K562 (cell line): ENCODE measurements around the gene ZNRF2. TPM values are rescaled to one million over a fixed set of nuclear protein-coding genes. Genes with fewer than 3 reads are reported as not detected.
A peak's percentile ranks its signal among the peaks of the same experiment; 100 is the strongest.

Experiments used
- ATAC-seq: fragments of 200-7000 bp; cut with Tn5 transposase; 3 replicates; pipeline ENCODE4 v1.9.1; 2020; ENCODE audit warnings: moderate library complexity
- BruUV-seq: library from RNA; stranded (reverse); fragments of 400-500 nt; replicated peaks from 2 replicates; lab custom pipeline; 2021; lab: Mats Ljungman, UMichigan
- CTCF ChIA-PET: fragments of 300-600 bp; formaldehyde crosslinking; extraction: SDS; loops from one replicate; lab custom pipeline; 2021; ENCODE audit warnings: low intra/inter-chr PET ratio; lab: Yijun Ruan, JAX
- POLR2A ChIA-PET: fragments of 300-600, 350-650 bp; sonication (Branson Sonifier 250); formaldehyde crosslinking; extraction: SDS; loops from one replicate; lab custom pipeline; 2021; ENCODE audit warnings: antibody characterized with exemption, inconsistent platforms; lab: Yijun Ruan, JAX
- DNase-seq, 4 experiments: peaks; one replicate each; pipeline versions ENCODE4 v3.0.0 to v3.0.0-alpha.2; 2011 to 2018; ENCODE audit warnings: low spot score in 3 of 4, mixed read lengths in 3 of 4; ENCODE audit errors: extremely low read depth in 1 of 4
- FAIRE-seq: peaks from 2 replicates; lab custom pipeline; 2011; peaks lifted over from hg19 to GRCh38; lab: Jason Lieb, UNC
- H2AFZ ChIP-seq: 2 replicates; pipeline ENCODE4 v1.6.0; 2011; ENCODE audit warnings: low read depth, low read length, control low read depth, inconsistent platforms
- H3K27ac ChIP-seq: fragments of 200-600 bp; 3 replicates; pipeline ENCODE4 v1.8.0; 2011; ENCODE audit warnings: low read depth, mild to moderate bottlenecking, control low read depth, inconsistent platforms, low read length, moderate library complexity, mixed read lengths; ENCODE audit errors: extremely low read depth
- H3K27me3 ChIP-seq, 2 experiments: fragments of 300-600 bp in 1 of 2; 2 replicates in 1 of 2; 3 replicates in 1 of 2; pipeline versions ENCODE4 v1.6.0 to v1.8.0; 2011; ENCODE audit warnings: inconsistent platforms in 2 of 2, low read length in 2 of 2, mild to moderate bottlenecking in 1 of 2, mixed read lengths in 1 of 2, moderate library complexity in 1 of 2; ENCODE audit not compliant: control insufficient read depth in 2 of 2, insufficient read depth in 2 of 2
- H3K36me3 ChIP-seq: fragments of 300-600 bp; 3 replicates; pipeline ENCODE4 v1.8.0; 2011; ENCODE audit warnings: mild to moderate bottlenecking, low read length, inconsistent platforms; ENCODE audit not compliant: control insufficient read depth, insufficient read depth
- H3K4me1 ChIP-seq, 2 experiments: fragments of 200-600 bp in 1 of 2; replicated peaks in 1 of 2; 2 replicates in 1 of 2; 3 replicates in 1 of 2; pipeline versions ENCODE4 v1.5.1 to v1.8.0; 2011; ENCODE audit warnings: inconsistent platforms in 2 of 2, low read length in 2 of 2, mild to moderate bottlenecking in 1 of 2, mixed read lengths in 1 of 2, moderate library complexity in 1 of 2; ENCODE audit not compliant: control insufficient read depth in 2 of 2, insufficient read depth in 2 of 2
- H3K4me2 ChIP-seq: 2 replicates; pipeline ENCODE4 v1.6.1; 2011; ENCODE audit warnings: low read length, control low read depth, inconsistent platforms, mixed read lengths; ENCODE audit not compliant: insufficient read depth
- H3K4me3 ChIP-seq: fragments of 200-600 bp; sonication (generic), shearing (Covaris generic); 2 replicates; pipeline ENCODE4 v1.5.1; 2016; ENCODE audit warnings: control low read depth, inconsistent platforms
- H3K79me2 ChIP-seq: fragments of 200-600 bp; 3 replicates; pipeline ENCODE4 v1.8.0; 2011; ENCODE audit warnings: low read length, inconsistent platforms; ENCODE audit not compliant: control insufficient read depth, insufficient read depth
- H3K9ac ChIP-seq, 2 experiments: 2 replicates each; pipeline versions ENCODE4 v1.6.0 to v1.6.1; 2011; ENCODE audit warnings: low read depth in 2 of 2, low read length in 2 of 2, control low read depth in 1 of 2, inconsistent platforms in 1 of 2, mild to moderate bottlenecking in 1 of 2, mixed read lengths in 1 of 2; ENCODE audit not compliant: insufficient read depth in 1 of 2
- H3K9me1 ChIP-seq: one replicate; pipeline ENCODE4 v1.6.0; 2011; ENCODE audit warnings: inconsistent platforms, mild to moderate bottlenecking, low read length, moderate library complexity; ENCODE audit not compliant: control insufficient read depth, insufficient read depth
- H3K9me3 ChIP-seq: replicated peaks from 2 replicates; pipeline ENCODE4 v1.5.1; 2011; ENCODE audit warnings: low read depth, low read length, inconsistent platforms; ENCODE audit not compliant: control insufficient read depth, insufficient read depth
- H4K20me1 ChIP-seq: replicated peaks from 2 replicates; pipeline ENCODE4 v1.6.1; 2011; ENCODE audit warnings: low read length, inconsistent platforms, mixed read lengths; ENCODE audit not compliant: control insufficient read depth, insufficient read depth
- KDM5B ChIP-seq: fragments of 200-600 bp; sonication (generic); IDR thresholded peaks from 2 replicates; pipeline ENCODE4 v1.6.1; 2012; ENCODE audit warnings: low read depth, mild to moderate bottlenecking, moderate library complexity, low read length, control low read depth, inconsistent platforms; ENCODE audit not compliant: insufficient replicate concordance
- NCOA2 ChIP-seq, 2 experiments: fragments of 450-650 bp; IDR thresholded peaks; 2 replicates each; pipeline ENCODE4 v1.6.1; 2018; ENCODE audit warnings: mild to moderate bottlenecking in 2 of 2, moderate library complexity in 1 of 2; ENCODE audit not compliant: partially characterized antibody in 2 of 2
- NFXL1 ChIP-seq: fragments of 450-650 bp; formaldehyde crosslinking; IDR thresholded peaks from 2 replicates; pipeline ENCODE4 v1.4.0; 2021; ENCODE audit warnings: mild to moderate bottlenecking
- RAD51 ChIP-seq: fragments of 450-650 bp; IDR thresholded peaks from 2 replicates; pipeline ENCODE4 v1.7.1; 2016; ENCODE audit warnings: low read depth, mild to moderate bottlenecking, borderline replicate concordance
- SMARCA4 ChIP-seq: fragments of 450-650 bp; IDR thresholded peaks from 2 replicates; pipeline ENCODE4 v1.6.1; 2016
- STAT5A ChIP-seq: IDR thresholded peaks from 2 replicates; pipeline ENCODE4 v1.6.1; 2012; ENCODE audit warnings: low read length, inconsistent platforms, borderline replicate concordance
- TAF1 ChIP-seq: IDR thresholded peaks from 2 replicates; pipeline ENCODE4 v1.6.1; 2011; ENCODE audit warnings: mild to moderate bottlenecking, low read length, moderate library complexity; ENCODE audit not compliant: insufficient read depth, control insufficient read depth, severe bottlenecking; ENCODE audit errors: extremely low read depth
- ZBTB7A ChIP-seq: IDR thresholded peaks from 2 replicates; pipeline ENCODE4 v1.6.1; 2011; ENCODE audit warnings: low read depth, mild to moderate bottlenecking, low read length, moderate library complexity, borderline replicate concordance; ENCODE audit not compliant: control insufficient read depth
- ZNF124 ChIP-seq: sonication (generic); formaldehyde crosslinking; IDR thresholded peaks from 2 replicates; pipeline ENCODE4 v1.8.1; 2022; ENCODE audit warnings: missing genetic modification reagents
- ZNF668 ChIP-seq: fragments of 250-450 bp; sonication (Bioruptor Pico); IDR thresholded peaks from 2 replicates; pipeline ENCODE4 v1.8.0; 2022; ENCODE audit warnings: mild to moderate bottlenecking, inconsistent platforms
- WGBS: fragments of 100-300 bp; shearing (Covaris generic); methylation state at CpG from one replicate; pipeline ENCODE4 v1.1.6; 2016; ENCODE audit warnings: low coverage, mixed read lengths; ENCODE audit not compliant: insufficient coverage; ENCODE audit errors: missing lambda C conversion rate; 5-methylcytosine and 5-hydroxymethylcytosine counted together
- in situ Hi-C: fragments of 300-500 bp; cut with MboI; formaldehyde crosslinking; loops from 4 replicates; pipeline ENCODE4 v1.15.0; 2018; ENCODE audit warnings: inconsistent platforms, mixed read lengths
- intact Hi-C: fragments of 100-400 bp; cut with micrococcal nuclease; formaldehyde crosslinking; loops from 2 replicates; pipeline ENCODE4 v1.14.2; 2022
- polyA plus RNA-seq, 8 experiments: library from polyadenylated mRNA; depleted of rRNA in 4 of 8; stranded (reverse) in 5 of 8; unstranded in 3 of 8; fragments of >200 nt; fragmentation: Nextera tagmentation in 2 of 8; fragmentation: Illumina TruSeq in 1 of 8; extraction: Ambion mirVana in 2 of 8; extraction: Trizol in 1 of 8; gene quantifications; 2 replicates each; pipeline versions ENCODE4 v1.2.1 to v1.2.3, GENCODE V29; 2011 to 2014; ENCODE audit warnings: inconsistent platforms in 1 of 8, missing spikeins in 1 of 8
- total RNA-seq, 7 experiments: library from RNA; depleted of rRNA in 6 of 7; stranded (reverse); fragments of >200 nt in 6 of 7; fragmentation: Illumina TruSeq in 2 of 7; extraction: Trizol in 2 of 7; gene quantifications; 2 replicates each; pipeline versions ENCODE4 v1.2.1 to v1.2.3, GENCODE V29; 2011 to 2021; ENCODE audit warnings: low replicate concordance in 1 of 7
- TF ChIP-seq, protein P1 (sequence below): IDR thresholded peaks from 2 replicates; pipeline ENCODE4 v1.6.1; 2016; ENCODE audit warnings: missing genetic modification characterization, missing compliant biosample characterization
- TF ChIP-seq, protein P2 (sequence below): IDR thresholded peaks from 2 replicates; pipeline ENCODE4 v1.6.1; 2012; ENCODE audit warnings: low read depth, low read length, improper control_type of control experiment, borderline replicate concordance
- TF ChIP-seq, protein P3 (sequence below): fragments of 450-650 bp; conservative IDR thresholded peaks from 2 replicates; pipeline ENCODE4 v1.6.1; 2016; ENCODE audit warnings: missing genetic modification characterization, low read depth, mild to moderate bottlenecking, missing compliant biosample characterization, moderate library complexity
- TF ChIP-seq, protein P4 (sequence below): fragments of 250-450 bp; sonication (Bioruptor Pico); IDR thresholded peaks from 2 replicates; pipeline ENCODE4 v1.5.0; 2022; ENCODE audit warnings: mild to moderate bottlenecking

ZNRF2 gene
- total and polyA plus RNA-seq, 9 of the 15 experiments (the other 6 are each of a cell fraction or from before 2014, with no cell fraction given), result 1.1 to 13.9 (median 5.5) TPM

DNA sequence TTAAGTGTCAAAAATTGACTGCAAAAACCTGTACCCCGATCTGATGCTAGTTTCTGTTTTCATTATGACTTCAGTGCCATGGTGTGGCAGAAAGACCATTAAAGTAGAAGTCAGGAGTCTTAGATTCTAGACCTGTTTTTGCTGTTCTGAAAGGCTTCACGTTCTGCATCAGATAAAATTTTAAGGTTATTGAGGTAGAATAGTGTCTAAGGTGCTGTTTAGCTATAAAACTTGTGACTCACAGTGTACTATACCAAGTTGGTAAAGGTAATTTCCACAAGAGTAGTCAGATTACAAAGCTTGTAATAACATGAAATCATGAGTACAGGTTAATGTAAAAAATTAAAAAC lies 38.6 kb downstream of the ZNRF2 start:
- POLR2A ChIA-PET, result interaction anchor here (0.7 to 2.0 kb wide), 7 partner anchors 8 to 273 kb away, joined by 3 to 14 read pairs (median 4); no protein-coding TSS in a partner anchor
- TF ChIP-seq, protein P1, sequence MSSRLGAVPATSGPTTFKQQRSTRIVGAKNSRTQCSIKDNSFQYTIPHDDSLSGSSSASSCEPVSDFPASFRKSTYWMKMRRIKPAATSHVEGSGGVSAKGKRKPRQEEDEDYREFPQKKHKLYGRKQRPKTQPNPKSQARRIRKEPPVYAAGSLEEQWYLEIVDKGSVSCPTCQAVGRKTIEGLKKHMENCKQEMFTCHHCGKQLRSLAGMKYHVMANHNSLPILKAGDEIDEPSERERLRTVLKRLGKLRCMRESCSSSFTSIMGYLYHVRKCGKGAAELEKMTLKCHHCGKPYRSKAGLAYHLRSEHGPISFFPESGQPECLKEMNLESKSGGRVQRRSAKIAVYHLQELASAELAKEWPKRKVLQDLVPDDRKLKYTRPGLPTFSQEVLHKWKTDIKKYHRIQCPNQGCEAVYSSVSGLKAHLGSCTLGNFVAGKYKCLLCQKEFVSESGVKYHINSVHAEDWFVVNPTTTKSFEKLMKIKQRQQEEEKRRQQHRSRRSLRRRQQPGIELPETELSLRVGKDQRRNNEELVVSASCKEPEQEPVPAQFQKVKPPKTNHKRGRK (tag), result no peak
- TF ChIP-seq SMARCA4, result no peak
- TF ChIP-seq RAD51, result no peak
- TF ChIP-seq, protein P2, sequence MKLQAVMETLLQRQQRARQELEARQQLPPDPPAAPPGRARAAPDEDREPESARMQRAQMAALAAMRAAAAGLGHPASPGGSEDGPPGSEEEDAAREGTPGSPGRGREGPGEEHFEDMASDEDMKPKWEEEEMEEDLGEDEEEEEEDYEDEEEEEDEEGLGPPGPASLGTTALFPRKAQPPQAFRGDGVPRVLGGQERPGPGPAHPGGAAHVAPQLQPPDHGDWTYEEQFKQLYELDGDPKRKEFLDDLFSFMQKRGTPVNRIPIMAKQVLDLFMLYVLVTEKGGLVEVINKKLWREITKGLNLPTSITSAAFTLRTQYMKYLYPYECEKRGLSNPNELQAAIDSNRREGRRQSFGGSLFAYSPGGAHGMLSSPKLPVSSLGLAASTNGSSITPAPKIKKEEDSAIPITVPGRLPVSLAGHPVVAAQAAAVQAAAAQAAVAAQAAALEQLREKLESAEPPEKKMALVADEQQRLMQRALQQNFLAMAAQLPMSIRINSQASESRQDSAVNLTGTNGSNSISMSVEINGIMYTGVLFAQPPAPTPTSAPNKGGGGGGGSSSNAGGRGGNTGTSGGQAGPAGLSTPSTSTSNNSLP, result no peak
- TF ChIP-seq, protein P3, sequence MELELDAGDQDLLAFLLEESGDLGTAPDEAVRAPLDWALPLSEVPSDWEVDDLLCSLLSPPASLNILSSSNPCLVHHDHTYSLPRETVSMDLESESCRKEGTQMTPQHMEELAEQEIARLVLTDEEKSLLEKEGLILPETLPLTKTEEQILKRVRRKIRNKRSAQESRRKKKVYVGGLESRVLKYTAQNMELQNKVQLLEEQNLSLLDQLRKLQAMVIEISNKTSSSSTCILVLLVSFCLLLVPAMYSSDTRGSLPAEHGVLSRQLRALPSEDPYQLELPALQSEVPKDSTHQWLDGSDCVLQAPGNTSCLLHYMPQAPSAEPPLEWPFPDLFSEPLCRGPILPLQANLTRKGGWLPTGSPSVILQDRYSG (tag), result no peak
- TF ChIP-seq ZNF124 (CRISPR knock-in tag), result no peak
- no peak for TF ChIP-seq ZNF668 (CRISPR knock-in tag)
- no peak for TF ChIP-seq TAF1
- no peak for TF ChIP-seq KDM5B
- no peak for TF ChIP-seq ZBTB7A
- TF ChIP-seq NFXL1 (CRISPR knock-in tag), result no peak
- TF ChIP-seq, protein P4, sequence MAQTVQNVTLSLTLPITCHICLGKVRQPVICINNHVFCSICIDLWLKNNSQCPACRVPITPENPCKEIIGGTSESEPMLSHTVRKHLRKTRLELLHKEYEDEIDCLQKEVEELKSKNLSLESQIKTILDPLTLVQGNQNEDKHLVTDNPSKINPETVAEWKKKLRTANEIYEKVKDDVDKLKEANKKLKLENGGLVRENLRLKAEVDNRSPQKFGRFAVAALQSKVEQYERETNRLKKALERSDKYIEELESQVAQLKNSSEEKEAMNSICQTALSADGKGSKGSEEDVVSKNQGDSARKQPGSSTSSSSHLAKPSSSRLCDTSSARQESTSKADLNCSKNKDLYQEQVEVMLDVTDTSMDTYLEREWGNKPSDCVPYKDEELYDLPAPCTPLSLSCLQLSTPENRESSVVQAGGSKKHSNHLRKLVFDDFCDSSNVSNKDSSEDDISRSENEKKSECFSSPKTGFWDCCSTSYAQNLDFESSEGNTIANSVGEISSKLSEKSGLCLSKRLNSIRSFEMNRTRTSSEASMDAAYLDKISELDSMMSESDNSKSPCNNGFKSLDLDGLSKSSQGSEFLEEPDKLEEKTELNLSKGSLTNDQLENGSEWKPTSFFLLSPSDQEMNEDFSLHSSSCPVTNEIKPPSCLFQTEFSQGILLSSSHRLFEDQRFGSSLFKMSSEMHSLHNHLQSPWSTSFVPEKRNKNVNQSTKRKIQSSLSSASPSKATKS (CRISPR knock-in tag), result no peak
- TF ChIP-seq NCOA2 (IDR thresholded peaks at IDR 0.05; ENCODE audit: partially characterized antibody in 2 of 2), result no peak
- TF ChIP-seq STAT5A, result no peak

More for the DNA sequence above, 38.6 kb downstream of the ZNRF2 start:
- no peak overlapping the region for H3K4me3 ChIP-seq
- H3K27ac ChIP-seq, result no peak overlapping the region
- no peaks in the 10 kb centered on the region for H4K20me1 ChIP-seq
- DNase-seq (no peak), FAIRE-seq (peak; percentile 35), ATAC-seq (no peak)
- intact Hi-C loops (no loop called here), in situ Hi-C loops (no loop called here)
- no peaks in the 10 kb centered on the region for H3K9me3 ChIP-seq
- CTCF ChIA-PET, result no interaction called here
- H3K9ac ChIP-seq, result no peak overlapping the region
- H3K4me1 ChIP-seq, result peaks cover 0 to 13% of the 10 kb centered on the region in 2 experiments; a peak in 2 of 5 replicates
- no peaks in the 10 kb centered on the region for H3K27me3 ChIP-seq
- peak overlapping the region; percentile 82; the same call in 1 of the 2 replicates for H3K4me2 ChIP-seq
- WGBS, result 31% methylated on average over 2 of the region's 2 CpGs
- H3K79me2 ChIP-seq, result peaks cover 50% of the 10 kb centered on the region
- H3K9me1 ChIP-seq, result no peaks in the 10 kb centered on the region
- no peaks in the 10 kb centered on the region for H3K36me3 ChIP-seq
- no peak overlapping the region for H2AFZ ChIP-seq
- no TSS peak for BruUV-seq
